UCSD-AML1 (cell line): ENCODE measurements around the gene CACNA2D2.
A peak's percentile ranks its signal among the peaks of the same experiment; 100 is the strongest.

ENCODE experiments used
- DNase-seq: peaks from one replicate; lab custom pipeline; 2025; ENCODE audit not compliant: unreplicated experiment; lab: John Stamatoyannopoulos, UW

CACNA2D2 gene

GRCh38 chr3:50503504-50504342 lies at the start of gene CACNA2D2:
Gene CACNA2D2, minus strand, starts transcription at chr3:50503634. Its CDS starts 211 bp downstream, at chr3:50503423.
- DNase-seq: no peak

- DNase-seq: no peak
Observed at GRCh38 chr3:50552598-50552997, 49.2 kb upstream of the CACNA2D2 start.

GRCh38 chr3:50551681-50552435 lies 48.4 kb upstream of the CACNA2D2 start:
- no peak for DNase-seq

- DNase-seq: no peak
Observed at GRCh38 chr3:50551054-50551659, 47.7 kb upstream of the CACNA2D2 start.

- DNase-seq: peak; percentile 56
Observed at GRCh38 chr3:50550079-50550736, 46.8 kb upstream of the CACNA2D2 start.

GRCh38 chr3:50549226-50549625 lies 45.8 kb upstream of the CACNA2D2 start:
- no peak for DNase-seq

- no peak for DNase-seq
Observed at GRCh38 chr3:50545781-50546180, 42.3 kb upstream of the CACNA2D2 start.

- DNase-seq: peak; percentile 58
Observed at GRCh38 chr3:50542177-50543034, 39.0 kb upstream of the CACNA2D2 start.

GRCh38 chr3:50539356-50540286 lies 36.2 kb upstream of the CACNA2D2 start:
- DNase-seq: no peak

GRCh38 chr3:50537421-50538129 lies 34.1 kb upstream of the CACNA2D2 start:
- no peak for DNase-seq

GRCh38 chr3:50536471-50537180 lies 33.2 kb upstream of the CACNA2D2 start:
- DNase-seq: no peak

GRCh38 chr3:50534681-50535330 lies 31.4 kb upstream of the CACNA2D2 start:
- DNase-seq: no peak

- no peak for DNase-seq
Observed at GRCh38 chr3:50533807-50534461, 30.5 kb upstream of the CACNA2D2 start.

- DNase-seq: no peak
Observed at GRCh38 chr3:50533316-50533715, 29.9 kb upstream of the CACNA2D2 start.

- DNase-seq: no peak
Observed at GRCh38 chr3:50532062-50532705, 28.8 kb upstream of the CACNA2D2 start.

- DNase-seq: no peak
Observed at GRCh38 chr3:50531201-50531600, 27.8 kb upstream of the CACNA2D2 start.
